Measurements from ENCODE around the gene MRPL52. TPM values are rescaled to one million over a fixed set of nuclear protein-coding genes. Genes with fewer than 3 reads are reported as not detected.
"Not testable (repeated sequence)": the region's sequence is repeated elsewhere in the genome, so short reads cannot be mapped to it uniquely, and the experiment has no call there.

The MRPL52 gene
- total RNA-seq, 1 donor from 2014 or later = 17.1 TPM

- peak; percentile 68 for DNase-seq (ENCODE audit: low read depth)
Observed at GRCh38 chr14:22852940-22853767, 23.5 kb downstream of the MRPL52 start.

GRCh38 chr14:22854296-22854695 lies 24.6 kb downstream of the MRPL52 start:
- not testable (repeated sequence) for DNase-seq (ENCODE audit: low read depth)

- no peak for DNase-seq (ENCODE audit: low read depth)
Observed at GRCh38 chr14:22854963-22855724, 25.5 kb downstream of the MRPL52 start.

- no peak for DNase-seq (ENCODE audit: low read depth)
Observed at GRCh38 chr14:22856428-22856827, 26.7 kb downstream of the MRPL52 start.

- DNase-seq (ENCODE audit: low read depth) = not testable (repeated sequence)
Observed at GRCh38 chr14:22860377-22860776, 30.7 kb downstream of the MRPL52 start.

GRCh38 chr14:22861651-22862050 lies 32.0 kb downstream of the MRPL52 start:
- DNase-seq (ENCODE audit: low read depth) = no peak

GRCh38 chr14:22864979-22865378 lies 35.3 kb downstream of the MRPL52 start:
- DNase-seq (ENCODE audit: low read depth) = no peak

- DNase-seq (ENCODE audit: low read depth) = no peak
Observed at GRCh38 chr14:22865424-22866405, 36.0 kb downstream of the MRPL52 start.

GRCh38 chr14:22866874-22867273 lies 37.2 kb downstream of the MRPL52 start:
- no peak for DNase-seq (ENCODE audit: low read depth)

GRCh38 chr14:22870811-22871223 lies 41.1 kb downstream of the MRPL52 start:
- no peak for DNase-seq (ENCODE audit: low read depth)

GRCh38 chr14:22871224-22872032 lies 41.7 kb downstream of the MRPL52 start, which contains the start of gene LRP10:
TSS of gene LRP10 (plus strand) at chr14:22871740. CDS start at chr14:22872304, 564 bp downstream.
- DNase-seq (ENCODE audit: low read depth) = peak; percentile 86

- DNase-seq (ENCODE audit: low read depth) = peak; percentile 84
Observed at GRCh38 chr14:22872033-22872832, 42.5 kb downstream of the MRPL52 start.

- peak; percentile 19 for DNase-seq (ENCODE audit: low read depth)
Observed at GRCh38 chr14:22872833-22873520, 43.3 kb downstream of the MRPL52 start.

GRCh38 chr14:22875003-22875747 lies 45.5 kb downstream of the MRPL52 start:
- no peak for DNase-seq (ENCODE audit: low read depth)

GRCh38 chr14:22875748-22876319 lies 46.1 kb downstream of the MRPL52 start:
- no peak for DNase-seq (ENCODE audit: low read depth)

- DNase-seq (ENCODE audit: low read depth) = no peak
Observed at GRCh38 chr14:22877000-22877501, 47.4 kb downstream of the MRPL52 start.

- DNase-seq (ENCODE audit: low read depth) = no peak
Observed at GRCh38 chr14:22878271-22879246, 48.9 kb downstream of the MRPL52 start.
